T follicular helper cell (primary cell): Measurements from ENCODE around the gene PBX1.
"Not testable (repeated sequence)": the region's sequence is repeated elsewhere in the genome, so short reads cannot be mapped to it uniquely, and the experiment has no call there.

Source experiments
- DNase-seq: peaks from one replicate; pipeline ENCODE4 v3.0.0-alpha.2; 2020; ENCODE audit warnings: low read depth
- total RNA-seq, 2 experiments: gene quantifications; one replicate each; lab custom pipeline; 2026; lab: John Stamatoyannopoulos, UW

The PBX1 gene
- 0.17 to 2.4 reads per million in 2 experiments for total RNA-seq

DNA sequence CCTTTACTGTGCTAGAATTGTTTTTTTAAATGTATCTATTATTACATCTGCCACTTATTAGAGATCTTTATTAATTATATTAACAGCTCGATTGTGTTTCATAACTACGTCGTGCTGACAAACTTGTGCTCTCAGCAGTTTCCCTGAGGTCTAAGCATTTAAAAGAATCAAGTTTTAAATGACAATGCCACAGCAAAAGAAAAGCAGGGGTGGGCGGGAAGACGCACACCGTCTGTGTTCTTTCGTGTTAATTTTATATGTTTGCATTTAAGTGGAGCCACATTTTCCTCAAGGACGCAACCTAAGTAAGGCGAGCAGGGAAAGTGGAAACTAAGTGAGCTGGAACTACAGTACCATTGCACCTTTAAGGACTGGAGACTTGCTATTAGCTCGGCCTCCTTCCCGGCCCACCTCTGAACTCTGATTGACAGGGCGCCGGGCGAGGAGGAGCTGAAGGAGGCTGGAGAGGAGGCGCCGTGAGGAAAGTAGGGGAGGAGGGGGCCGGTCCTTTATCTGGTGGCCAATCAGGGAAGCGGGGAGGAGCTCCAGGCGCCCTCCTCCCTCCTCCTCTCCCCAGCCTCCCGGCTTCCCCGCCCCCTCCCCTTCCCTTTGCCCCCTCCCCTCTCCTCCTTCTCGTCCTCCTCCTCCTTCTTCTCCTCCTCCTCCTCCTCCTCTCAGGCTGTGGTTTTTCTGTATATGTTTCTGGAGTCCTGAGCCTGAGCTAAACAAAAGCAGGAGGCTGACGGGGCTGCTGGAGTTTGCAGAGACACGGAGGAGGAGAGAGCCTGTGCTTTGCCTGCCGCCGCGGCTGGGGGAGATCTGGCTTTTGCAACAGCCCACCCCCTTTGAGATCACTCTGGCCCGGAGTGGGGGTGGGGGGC lies at the start of gene PBX1:
TSS of gene PBX1 (plus strand) at position 724 of the 881 bp plus-strand sequence.
- DNase-seq, result peak; percentile 62

DNA sequence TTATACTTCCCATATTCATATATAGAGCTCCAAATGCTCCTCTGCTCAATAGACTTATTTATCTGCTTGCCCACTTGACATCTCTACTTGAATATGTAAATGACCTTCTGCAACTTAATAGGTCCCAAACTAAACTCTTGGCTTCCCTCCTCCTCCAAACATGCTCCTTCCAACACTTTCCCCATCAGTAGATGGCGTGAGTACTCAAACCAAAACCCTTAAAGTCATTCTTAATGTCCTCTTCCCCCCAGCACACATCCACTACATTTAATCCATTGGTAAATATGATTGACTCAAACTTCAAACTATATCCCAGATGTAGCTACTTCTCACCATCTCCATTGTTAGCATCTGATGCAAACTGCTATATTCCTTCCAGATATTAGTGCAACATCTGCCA lies 48.5 kb upstream of the PBX1 start:
- no peak for DNase-seq

GRCh38 chr1:164511001-164511705 lies 47.8 kb upstream of the PBX1 start:
- no peak for DNase-seq

GRCh38 chr1:164515231-164515630 lies 43.8 kb upstream of the PBX1 start:
- no peak for DNase-seq

DNA sequence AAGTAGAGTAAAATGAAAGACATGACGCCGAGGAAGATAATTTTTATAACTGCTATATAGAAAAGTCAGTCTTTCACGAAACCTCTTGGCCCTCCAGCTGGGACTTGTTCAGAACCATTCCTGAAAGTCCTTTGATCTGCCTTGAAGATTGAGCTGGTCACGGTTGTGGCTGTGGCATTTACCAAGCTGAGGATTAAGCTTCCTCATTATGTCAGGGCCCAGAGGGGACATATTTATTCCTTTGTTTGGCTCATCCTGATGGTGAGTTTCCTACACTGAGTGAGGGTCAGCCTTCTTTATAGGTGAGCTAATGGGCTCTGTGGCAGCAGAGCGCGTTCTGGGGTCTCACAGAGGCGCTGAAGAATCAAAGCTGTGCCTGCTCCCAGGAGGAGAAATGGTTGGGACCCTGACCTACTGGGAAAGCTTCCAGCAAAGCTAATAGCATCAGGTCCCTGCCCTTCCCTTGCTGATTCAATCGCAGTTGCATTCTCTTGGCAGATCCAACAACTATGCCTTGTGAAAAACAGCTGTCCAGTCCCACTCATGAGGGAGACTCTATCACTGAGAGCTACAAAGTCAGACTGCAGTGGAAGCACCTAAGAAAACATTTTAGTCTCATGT lies 43.2 kb upstream of the PBX1 start:
- no peak for DNase-seq

DNA sequence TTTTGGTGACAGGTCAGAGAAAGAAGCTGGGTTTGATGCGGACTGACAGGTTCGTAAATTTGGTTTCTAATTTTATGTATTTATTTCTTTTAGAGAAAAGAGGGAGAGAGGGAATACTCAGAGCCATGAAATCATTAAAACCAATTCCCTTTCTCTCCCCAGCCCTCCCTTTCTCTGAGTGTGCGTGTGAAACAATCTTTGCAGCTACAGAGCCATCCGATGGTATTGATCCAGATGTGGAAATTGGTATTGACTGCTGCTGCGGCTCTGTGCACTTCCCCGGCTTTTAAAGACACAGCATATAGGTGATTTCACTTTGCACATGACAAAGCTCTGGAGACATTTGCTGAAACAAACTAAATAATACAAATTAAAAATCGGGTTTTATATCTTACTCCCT lies 42.4 kb upstream of the PBX1 start:
- DNase-seq, result no peak

DNA sequence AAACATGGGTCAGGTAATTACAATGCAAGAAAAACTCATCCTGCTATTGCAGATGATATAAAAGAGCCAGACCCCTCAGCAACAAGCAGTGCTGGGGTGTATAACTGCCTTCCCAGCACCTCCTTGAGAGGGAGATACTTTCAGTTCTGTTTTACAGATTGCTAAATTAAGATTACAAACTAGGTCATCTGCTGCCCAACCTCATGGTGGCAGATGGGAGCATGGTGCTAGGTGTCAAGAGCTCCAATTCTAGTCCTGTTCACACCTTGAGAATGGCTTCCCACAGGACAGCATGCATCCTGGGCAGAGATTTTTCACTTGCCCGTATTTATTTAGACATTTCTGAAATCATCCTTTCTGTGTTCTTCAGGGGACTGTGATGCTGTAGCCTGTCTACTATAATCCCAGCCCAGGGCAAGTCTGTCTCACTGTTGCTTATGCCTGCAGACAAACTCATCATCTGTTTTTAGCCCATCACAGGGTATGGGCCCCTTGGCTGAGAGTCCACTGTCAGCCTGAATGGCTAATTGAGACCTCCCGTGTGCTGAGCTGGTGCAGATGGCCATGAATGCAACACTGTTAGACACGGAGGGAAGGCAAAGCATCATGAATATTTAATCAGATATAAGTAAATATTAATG lies 40.2 kb upstream of the PBX1 start:
- DNase-seq, result no peak

- DNase-seq, result no peak
These were observed 39.6 kb upstream of the PBX1 start for GRCh38 chr1:164519426-164519825.

- DNase-seq, result no peak
These were observed 34.2 kb upstream of the PBX1 start for GRCh38 chr1:164524810-164525209.

DNA sequence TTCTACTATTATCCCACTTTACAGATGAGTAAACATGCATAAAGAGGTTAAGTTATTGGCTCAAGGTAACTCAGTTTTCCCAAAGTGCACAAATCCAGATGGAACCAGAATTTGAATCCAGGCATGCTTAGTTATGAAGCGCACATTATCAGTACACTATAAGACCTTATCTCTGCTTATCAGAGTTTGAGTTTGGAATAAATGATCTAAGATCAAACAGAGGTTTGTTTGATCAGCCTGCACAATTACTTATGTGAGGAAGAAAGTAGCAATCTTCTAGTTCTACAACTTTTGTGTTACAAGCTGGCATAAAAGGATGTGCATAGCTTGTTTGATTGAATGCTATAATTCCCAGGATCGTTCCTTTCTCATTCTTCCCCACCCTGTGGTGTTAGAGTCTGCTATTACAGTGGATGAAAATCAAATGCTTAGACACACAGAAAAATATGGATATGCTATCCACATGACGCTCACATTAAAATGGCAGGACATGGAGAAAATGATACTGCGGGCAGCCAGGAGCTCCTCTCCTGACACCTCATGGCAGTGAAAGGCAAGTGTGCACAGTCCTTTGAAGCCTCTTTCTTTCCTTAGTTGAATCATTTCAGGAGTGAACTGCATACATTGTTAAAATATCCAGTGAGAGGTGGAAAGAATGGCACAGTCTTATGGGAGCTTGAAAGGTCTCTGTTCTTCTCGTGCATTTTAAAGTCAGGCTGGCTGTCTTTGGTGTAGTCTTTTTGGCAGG lies 23.9 kb upstream of the PBX1 start:
- no peak for DNase-seq

GRCh38 chr1:164552463-164552988 lies 6.5 kb upstream of the PBX1 start:
- DNase-seq, result not testable (repeated sequence)

- DNase-seq, result no peak
These were observed 1.7 kb upstream of the PBX1 start for GRCh38 chr1:164557270-164557669.

DNA sequence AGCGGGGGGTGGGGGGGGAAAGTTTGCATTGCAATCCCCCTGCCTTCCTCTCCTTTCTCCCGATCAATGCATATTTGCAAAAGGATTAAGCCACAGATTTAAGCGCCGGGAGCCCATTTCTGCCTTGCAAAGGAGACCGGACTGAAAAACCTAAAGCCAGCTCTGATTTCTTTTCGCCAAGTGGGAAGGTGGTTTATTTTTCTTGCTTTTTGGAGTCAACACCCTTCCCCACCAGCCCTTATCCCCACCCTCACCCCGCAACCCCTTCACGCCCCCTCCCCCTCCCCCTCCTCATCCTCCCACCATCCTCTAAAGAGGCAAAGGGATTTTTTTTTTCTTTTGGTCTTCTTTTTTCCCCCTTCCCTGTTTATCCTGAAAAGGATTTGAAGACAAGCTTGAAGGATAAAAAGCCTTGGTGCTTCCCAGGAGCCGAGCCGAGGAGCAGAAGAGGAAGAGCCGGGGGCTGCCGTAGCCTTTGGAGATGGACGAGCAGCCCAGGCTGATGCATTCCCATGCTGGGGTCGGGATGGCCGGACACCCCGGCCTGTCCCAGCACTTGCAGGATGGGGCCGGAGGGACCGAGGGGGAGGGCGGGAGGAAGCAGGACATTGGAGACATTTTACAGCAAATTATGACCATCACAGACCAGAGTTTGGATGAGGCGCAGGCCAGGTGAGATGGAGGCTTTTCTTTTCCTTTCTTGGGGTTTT lies 513 bp downstream of the PBX1 start:
- no peak for DNase-seq

- no peak for DNase-seq
These were observed 1.1 kb downstream of the PBX1 start for GRCh38 chr1:164560121-164560541.

DNA sequence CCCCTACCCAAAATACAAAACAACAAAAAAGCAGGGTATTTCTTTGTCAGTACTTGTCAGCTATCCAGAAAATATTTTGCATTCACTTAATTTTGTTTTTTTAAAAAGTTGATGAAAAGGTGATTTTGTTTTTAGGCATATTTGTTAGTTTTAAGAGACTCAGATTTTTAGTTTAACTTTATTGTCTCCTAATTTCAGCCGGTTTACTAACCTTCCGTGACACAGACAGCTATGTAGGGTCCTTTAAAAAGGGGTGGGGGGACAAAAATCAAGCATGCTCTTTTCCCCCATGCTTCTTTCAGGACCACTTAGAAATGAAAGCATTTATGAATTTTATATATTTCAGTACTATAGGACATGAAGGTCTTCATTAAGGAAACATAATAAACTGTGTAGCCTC lies 1.6 kb downstream of the PBX1 start:
- no peak for DNase-seq

GRCh38 chr1:164561007-164561406 lies 2.0 kb downstream of the PBX1 start:
- no peak for DNase-seq

GRCh38 chr1:164561472-164561871 lies 2.5 kb downstream of the PBX1 start:
- no peak for DNase-seq

DNA sequence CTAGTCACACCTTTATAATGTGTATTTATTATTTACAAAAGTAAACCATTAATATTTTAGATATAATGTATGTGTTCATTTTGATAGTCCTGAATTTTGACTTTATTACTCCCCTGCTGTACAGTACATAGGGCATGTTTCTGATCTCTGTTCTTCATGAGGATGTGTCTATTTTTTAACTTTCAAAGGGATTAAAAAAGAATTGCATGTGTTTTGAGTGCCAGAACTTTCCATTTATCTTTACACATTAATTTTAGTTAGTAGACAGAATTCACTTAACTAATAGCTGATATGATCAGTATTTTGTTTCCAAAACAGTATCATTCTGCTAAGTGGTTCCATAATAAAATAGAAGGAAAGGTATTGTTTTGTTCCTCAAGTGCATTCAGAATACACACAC lies 3.1 kb downstream of the PBX1 start:
- no peak for DNase-seq

DNA sequence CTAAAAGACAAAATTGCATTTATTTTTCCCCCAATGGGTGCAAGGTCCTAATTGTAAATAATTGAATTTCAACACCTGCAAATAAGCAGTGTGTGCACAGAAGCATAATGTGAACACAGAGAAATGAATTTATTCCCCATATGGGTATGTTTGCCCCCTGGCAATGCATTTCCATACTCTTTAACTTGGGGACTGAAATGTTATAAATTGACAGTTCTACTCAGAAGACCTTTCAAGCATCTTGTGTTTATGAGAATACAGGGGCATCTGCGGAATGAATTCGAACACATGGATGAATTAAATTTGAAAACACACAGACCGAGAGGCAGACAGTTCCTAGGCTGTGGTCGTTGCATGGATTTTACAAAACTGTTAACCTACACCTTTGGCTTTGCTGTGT lies 3.5 kb downstream of the PBX1 start:
- no peak for DNase-seq

DNA sequence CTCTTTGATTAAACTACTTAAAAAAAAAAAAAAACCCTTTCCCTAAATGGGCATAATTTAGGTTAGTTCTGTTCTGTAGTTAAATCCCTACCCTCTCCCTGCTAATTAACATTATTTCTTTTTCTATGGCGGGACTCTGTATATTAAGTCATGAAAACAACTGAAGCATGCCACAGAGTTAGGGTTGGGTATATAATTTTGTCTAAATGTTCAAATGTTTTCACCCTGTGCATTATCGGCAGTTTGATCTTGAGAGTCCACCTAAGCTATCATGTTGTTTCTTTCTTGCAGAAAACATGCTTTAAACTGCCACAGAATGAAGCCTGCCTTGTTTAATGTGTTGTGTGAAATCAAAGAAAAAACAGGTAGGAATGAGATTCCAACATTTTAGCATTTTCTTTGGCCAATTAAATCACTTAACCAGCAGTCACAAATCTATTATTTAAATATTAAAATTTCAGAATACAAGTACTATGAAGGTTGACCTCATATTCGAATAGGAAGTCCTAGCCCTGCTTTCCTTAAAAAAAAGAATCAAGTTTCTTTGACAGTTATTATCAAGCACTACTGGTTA lies 4.0 kb downstream of the PBX1 start:
- no peak for DNase-seq
